ENCODE results near the gene SLC1A4.

Gene SLC1A4

DNA sequence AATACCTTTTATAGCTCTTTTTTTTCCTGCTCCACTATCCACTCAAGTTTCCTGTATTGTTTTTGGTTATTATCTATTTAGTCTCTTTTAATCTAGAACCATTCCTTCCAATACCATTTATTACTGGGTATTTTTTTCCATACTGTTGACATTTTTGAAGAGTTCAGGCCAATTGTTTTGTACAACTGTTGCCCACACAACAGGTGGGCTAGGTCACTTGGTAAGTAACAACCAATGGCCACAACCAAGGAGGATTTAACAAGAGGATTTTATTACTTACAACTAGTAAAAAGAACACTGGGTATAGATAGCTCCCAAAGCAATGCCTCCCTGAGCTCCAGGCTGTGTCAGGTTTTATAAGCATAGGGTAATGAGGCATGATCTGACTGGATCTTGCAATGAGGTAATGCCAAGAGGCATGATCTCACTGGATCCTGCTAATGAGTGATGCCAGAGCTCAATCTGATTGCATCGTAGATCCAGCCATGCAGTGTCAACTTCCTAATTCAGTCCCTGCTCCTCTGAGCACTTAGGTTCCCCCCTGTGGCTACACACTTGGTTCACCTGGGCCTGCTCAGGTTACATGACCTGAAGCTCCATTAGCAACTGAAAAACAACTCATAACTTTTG is 59.9 kb downstream of the SLC1A4 start:
- DNase-seq (ENCODE audit: low spot score) = no peak
- TF ChIP-seq, protein P1, sequence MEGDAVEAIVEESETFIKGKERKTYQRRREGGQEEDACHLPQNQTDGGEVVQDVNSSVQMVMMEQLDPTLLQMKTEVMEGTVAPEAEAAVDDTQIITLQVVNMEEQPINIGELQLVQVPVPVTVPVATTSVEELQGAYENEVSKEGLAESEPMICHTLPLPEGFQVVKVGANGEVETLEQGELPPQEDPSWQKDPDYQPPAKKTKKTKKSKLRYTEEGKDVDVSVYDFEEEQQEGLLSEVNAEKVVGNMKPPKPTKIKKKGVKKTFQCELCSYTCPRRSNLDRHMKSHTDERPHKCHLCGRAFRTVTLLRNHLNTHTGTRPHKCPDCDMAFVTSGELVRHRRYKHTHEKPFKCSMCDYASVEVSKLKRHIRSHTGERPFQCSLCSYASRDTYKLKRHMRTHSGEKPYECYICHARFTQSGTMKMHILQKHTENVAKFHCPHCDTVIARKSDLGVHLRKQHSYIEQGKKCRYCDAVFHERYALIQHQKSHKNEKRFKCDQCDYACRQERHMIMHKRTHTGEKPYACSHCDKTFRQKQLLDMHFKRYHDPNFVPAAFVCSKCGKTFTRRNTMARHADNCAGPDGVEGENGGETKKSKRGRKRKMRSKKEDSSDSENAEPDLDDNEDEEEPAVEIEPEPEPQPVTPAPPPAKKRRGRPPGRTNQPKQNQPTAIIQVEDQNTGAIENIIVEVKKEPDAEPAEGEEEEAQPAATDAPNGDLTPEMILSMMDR (IDR thresholded peaks at IDR 0.05; ENCODE audit: extremely low read depth, insufficient read depth, missing control alignments) = no peak
- in situ Hi-C loops (cut with MboI; ENCODE audit: low pct_unique_long_range_greater_than_20kb, low sequenced_read_pairs, unreplicated experiment) = loop anchor here (25.0 kb wide), 3 partner anchors 137 to 712 kb away; no protein-coding TSS in a partner anchor

DNA sequence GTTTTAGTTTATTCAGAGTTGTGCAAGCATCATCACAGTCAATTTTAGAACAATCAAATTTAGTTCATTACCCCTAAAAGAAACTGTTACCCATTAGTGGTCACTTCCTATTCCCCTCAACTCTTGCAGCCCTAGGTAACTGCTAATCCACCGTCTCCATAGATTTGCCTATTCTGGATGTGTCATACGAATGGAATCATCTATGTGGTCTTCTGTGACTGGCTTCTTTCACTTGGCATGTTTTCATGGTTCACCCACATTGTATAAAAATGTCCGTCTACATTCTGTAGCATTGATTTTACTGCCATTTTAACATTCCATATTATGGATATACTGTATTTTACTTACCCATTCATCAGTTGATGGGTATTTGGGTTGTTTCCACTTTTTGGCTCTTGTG is 61.7 kb downstream of the SLC1A4 start:
- TF ChIP-seq, protein P1 (IDR thresholded peaks at IDR 0.05; ENCODE audit: extremely low read depth, insufficient read depth, missing control alignments) = no peak
- in situ Hi-C loops (cut with MboI; ENCODE audit: low pct_unique_long_range_greater_than_20kb, low sequenced_read_pairs, unreplicated experiment) = loop anchor here (10.0 kb wide), 1 partner anchor 124 kb away; no protein-coding TSS in a partner anchor
- no peak for DNase-seq (ENCODE audit: low spot score)

DNA sequence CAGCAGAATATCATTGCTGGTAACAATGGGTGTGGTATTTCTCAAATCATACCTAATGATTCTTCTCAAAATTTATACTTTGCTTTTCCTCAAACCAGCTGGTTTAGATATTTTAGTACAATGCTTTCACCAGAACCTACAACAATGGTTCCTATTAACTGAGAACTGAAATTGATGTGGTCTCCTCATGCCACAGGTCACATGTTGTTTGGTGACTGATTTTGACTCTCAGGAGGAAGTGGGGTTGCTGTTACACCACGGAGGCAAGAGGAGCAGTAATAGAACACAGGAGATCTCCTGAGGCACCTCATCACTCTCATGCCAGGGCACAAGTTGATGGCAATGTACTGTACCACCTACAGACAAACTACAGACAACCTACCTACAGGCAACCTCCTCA is 64.0 kb downstream of the SLC1A4 start:
- DNase-seq (ENCODE audit: low spot score) = peak; percentile 81
- TF ChIP-seq, protein P1 (IDR thresholded peaks at IDR 0.05; ENCODE audit: extremely low read depth, insufficient read depth, missing control alignments) = no peak
- in situ Hi-C loops (cut with MboI; ENCODE audit: low pct_unique_long_range_greater_than_20kb, low sequenced_read_pairs, unreplicated experiment) = loop anchor here (10.0 kb wide), 1 partner anchor 122 kb away; no protein-coding TSS in a partner anchor

DNA sequence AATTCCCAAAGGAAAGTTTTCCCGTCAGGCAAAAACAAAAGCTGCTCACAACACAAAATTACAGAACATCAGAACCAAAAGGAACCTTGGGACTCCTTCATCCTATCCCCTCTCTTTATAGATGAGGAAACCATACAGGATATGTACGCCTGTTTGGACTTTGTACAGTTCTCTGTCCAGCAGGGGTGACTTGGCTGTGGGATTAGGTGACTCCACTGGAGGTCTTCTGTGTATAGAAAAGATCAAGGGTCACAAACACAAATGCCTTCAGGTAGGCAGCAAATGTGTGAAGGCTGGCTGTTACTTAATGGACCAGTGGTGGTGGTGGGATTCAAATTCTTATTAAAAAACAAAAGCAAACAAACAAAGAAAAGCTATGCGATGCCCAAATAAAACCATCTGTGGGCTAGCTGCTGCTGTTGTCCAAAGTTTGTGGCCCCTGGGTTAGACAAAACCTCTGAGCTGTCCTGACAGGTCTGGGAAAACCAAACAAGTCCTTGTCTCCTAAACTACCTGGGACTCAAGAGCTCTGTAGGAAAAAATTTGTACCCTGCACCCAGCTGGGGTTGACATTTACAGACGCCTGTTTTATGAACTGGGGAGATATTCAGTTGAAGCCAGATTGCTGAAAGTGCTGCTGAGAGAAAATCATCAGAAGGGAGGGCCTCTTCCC is 65.7 kb downstream of the SLC1A4 start:
- peak; percentile 12 for DNase-seq (ENCODE audit: low spot score)
- in situ Hi-C loops (cut with MboI; ENCODE audit: low pct_unique_long_range_greater_than_20kb, low sequenced_read_pairs, unreplicated experiment) = loop anchor here (10.0 kb wide), 1 partner anchor 120 kb away; no protein-coding TSS in a partner anchor
- TF ChIP-seq, protein P1 (IDR thresholded peaks at IDR 0.05; ENCODE audit: extremely low read depth, insufficient read depth, missing control alignments) = no peak

DNA sequence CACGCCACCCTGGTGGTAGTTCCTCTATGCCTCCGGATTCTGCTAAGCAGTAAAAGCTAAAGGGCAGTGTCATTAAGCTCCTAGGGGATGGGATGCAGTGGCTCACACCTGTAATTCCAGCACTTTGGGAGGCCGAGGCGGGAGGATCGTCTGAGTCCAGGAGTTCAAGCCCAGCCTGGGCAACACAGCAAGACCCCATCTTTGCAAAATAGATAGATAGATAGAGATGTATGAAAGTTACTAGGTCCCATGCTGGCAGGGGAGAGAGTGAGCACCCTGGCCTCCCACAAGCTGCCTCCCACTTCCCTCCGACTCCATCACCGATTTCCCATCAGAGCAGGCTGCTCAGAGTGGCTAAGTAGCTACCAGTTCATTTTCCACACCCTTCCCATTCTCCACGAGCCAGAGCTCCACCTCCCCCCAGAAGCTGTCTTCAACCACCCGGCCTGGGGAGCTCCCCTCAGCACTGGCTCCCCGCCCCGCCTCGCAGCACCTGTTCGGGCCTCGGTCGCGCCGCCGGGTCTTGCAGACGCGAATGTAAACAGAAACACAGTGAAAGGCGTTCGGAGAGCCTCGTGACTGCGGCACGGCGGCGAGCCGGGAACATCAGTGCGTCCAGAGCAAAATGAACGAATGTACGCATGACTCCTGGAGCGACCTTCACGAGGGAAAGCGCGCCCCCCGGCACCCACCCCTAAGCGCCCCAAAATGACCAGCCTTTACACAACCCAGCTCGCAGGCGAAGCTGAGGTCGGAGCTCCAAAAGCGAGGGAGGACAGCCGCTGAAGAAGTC is 66.4 kb downstream of the SLC1A4 start:
- DNase-seq (ENCODE audit: low spot score) = peak; percentile 70
- in situ Hi-C loops (cut with MboI; ENCODE audit: low pct_unique_long_range_greater_than_20kb, low sequenced_read_pairs, unreplicated experiment) = loop anchor here (10.0 kb wide), 1 partner anchor 119 kb away; no protein-coding TSS in a partner anchor

More for the DNA sequence above, 66.4 kb downstream of the SLC1A4 start:
- TF ChIP-seq, protein P1 (IDR thresholded peaks at IDR 0.05; ENCODE audit: extremely low read depth, insufficient read depth, missing control alignments) = no peak
